HEK293T (cell line): ENCODE measurements around the gene WDR90.

Experiments
- BHLHE40 ChIP-seq: fragments of 450-650 bp; IDR thresholded peaks from 2 replicates; pipeline ENCODE4 v1.6.1; 2016; ENCODE audit warnings: mild to moderate bottlenecking, moderate library complexity, borderline replicate concordance
- ELF4 ChIP-seq: fragments of 450-650 bp; IDR thresholded peaks from 2 replicates; pipeline ENCODE4 v1.6.1; 2017; ENCODE audit warnings: antibody characterized with exemption
- FOXA1 ChIP-seq: fragments of 450-650 bp; IDR thresholded peaks from 2 replicates; pipeline ENCODE4 v1.6.1; 2016; ENCODE audit warnings: mild to moderate bottlenecking
- FOXK2 ChIP-seq: fragments of 450-650 bp; IDR thresholded peaks from 2 replicates; pipeline ENCODE4 v1.6.1; 2016; ENCODE audit warnings: mild to moderate bottlenecking
- FOXM1 ChIP-seq: fragments of 450-650 bp; IDR thresholded peaks from 2 replicates; pipeline ENCODE4 v1.6.1; 2017; ENCODE audit warnings: mild to moderate bottlenecking, borderline replicate concordance
- L3MBTL2 ChIP-seq: fragments of 450-650 bp; conservative IDR thresholded peaks from 2 replicates; pipeline ENCODE4 v1.6.1; 2016; ENCODE audit warnings: mild to moderate bottlenecking
- NFRKB ChIP-seq: fragments of 450-650 bp; IDR thresholded peaks from 2 replicates; pipeline ENCODE4 v1.6.1; 2016; ENCODE audit warnings: mild to moderate bottlenecking, moderate library complexity
- SP1 ChIP-seq: fragments of 450-650 bp; IDR thresholded peaks from 2 replicates; pipeline ENCODE4 v1.6.1; 2017
- SUZ12 ChIP-seq: fragments of 450-650 bp; IDR thresholded peaks from 2 replicates; pipeline ENCODE4 v1.6.1; 2016; ENCODE audit warnings: mild to moderate bottlenecking
- ZNF384 ChIP-seq: fragments of 450-650 bp; IDR thresholded peaks from 2 replicates; pipeline ENCODE4 v1.6.1; 2016
- TF ChIP-seq, protein P1 (sequence below): fragments of 450-650 bp; IDR thresholded peaks from 2 replicates; pipeline ENCODE4 v1.6.1; 2016

DNA sequence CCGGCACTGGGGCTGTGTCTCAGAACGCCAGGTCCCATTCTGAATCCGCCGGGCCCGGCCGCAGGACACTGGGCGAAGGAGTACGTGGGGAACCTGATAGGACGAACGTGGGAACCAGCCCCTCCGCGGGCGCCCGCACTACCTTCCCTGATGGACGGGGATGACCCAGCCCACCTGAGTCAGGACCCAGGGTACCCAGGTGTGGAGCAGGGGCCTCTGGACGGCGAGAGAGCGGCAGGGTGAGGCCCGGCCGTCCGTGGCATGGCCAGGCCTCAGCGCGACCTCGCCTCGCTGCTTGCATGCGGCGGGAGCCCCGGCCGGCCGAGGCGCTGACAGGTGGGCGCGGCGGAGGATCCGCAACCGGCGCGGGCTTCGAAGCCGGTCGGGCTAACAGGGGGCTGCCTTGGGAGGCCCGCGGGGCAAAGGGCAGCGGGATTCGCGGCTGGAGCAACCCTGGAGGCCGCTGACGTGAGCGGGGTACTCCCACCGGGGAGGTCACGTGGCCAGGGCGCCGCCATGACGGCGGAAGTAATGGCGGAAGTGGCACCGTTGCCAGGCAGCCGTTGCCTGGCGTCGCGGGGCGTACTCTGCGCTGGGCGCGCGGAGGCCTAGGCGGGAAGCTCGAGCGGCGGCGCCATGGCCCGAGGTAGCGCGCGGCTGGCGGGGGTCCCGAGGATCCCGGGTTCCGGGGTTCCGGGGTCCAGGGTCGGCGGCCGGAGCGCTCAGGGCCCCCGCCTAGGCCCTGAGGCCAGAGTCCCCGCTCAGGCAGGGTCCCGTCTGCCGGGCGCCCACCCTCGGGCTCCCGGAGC is at the start of gene WDR90:
- TF ChIP-seq FOXM1, result no peak
- no peak for TF ChIP-seq FOXK2
- no peak for TF ChIP-seq ELF4
- no peak for TF ChIP-seq BHLHE40
- TF ChIP-seq FOXA1, result no peak
- no peak for TF ChIP-seq ZNF384
- no peak for TF ChIP-seq NFRKB
- TF ChIP-seq, protein P1, sequence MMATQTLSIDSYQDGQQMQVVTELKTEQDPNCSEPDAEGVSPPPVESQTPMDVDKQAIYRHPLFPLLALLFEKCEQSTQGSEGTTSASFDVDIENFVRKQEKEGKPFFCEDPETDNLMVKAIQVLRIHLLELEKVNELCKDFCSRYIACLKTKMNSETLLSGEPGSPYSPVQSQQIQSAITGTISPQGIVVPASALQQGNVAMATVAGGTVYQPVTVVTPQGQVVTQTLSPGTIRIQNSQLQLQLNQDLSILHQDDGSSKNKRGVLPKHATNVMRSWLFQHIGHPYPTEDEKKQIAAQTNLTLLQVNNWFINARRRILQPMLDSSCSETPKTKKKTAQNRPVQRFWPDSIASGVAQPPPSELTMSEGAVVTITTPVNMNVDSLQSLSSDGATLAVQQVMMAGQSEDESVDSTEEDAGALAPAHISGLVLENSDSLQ, result no peak
- no peak for TF ChIP-seq SP1
- TF ChIP-seq SUZ12, result no peak
- peak; percentile 87 for TF ChIP-seq L3MBTL2
